Loucy (cell line): ENCODE data around the gene TAF7L.
"Not testable (repeated sequence)": the region's sequence is repeated elsewhere in the genome, so short reads cannot be mapped to it uniquely, and the experiment has no call there.

Experiments
- H2AFZ ChIP-seq: fragments of 200-600 bp; sonication (generic); 2 replicates; pipeline ENCODE4 v1.6.0; 2016; ENCODE audit warnings: antibody characterized with exemption, mild to moderate bottlenecking, low read length, moderate library complexity
- H3F3A ChIP-seq: fragments of 200-600 bp; 2 replicates; pipeline ENCODE4 v1.6.0; 2016; ENCODE audit warnings: antibody characterized with exemption, low read depth, mild to moderate bottlenecking
- H3K27me3 ChIP-seq: fragments of 200-600 bp; sonication (generic); 2 replicates; pipeline ENCODE4 v1.6.1; 2014; ENCODE audit warnings: low read length, mild to moderate bottlenecking; ENCODE audit not compliant: insufficient read depth, poor library complexity, severe bottlenecking
- H3K36me3 ChIP-seq: fragments of 200-600 bp; sonication (generic); 2 replicates; pipeline ENCODE4 v1.6.1; 2016; ENCODE audit warnings: low read length; ENCODE audit not compliant: insufficient read depth
- H3K4me1 ChIP-seq: fragments of 200-600 bp; sonication (generic); 2 replicates; pipeline ENCODE4 v1.5.1; 2014; ENCODE audit warnings: low read length, mild to moderate bottlenecking; ENCODE audit not compliant: insufficient read depth, poor library complexity, severe bottlenecking
- H3K4me2 ChIP-seq: fragments of 200-600 bp; sonication (generic); 2 replicates; pipeline ENCODE4 v1.6.0; 2014; ENCODE audit warnings: antibody characterized with exemption, low read length, low read depth, mild to moderate bottlenecking; ENCODE audit not compliant: poor library complexity, severe bottlenecking
- H3K4me3 ChIP-seq: fragments of 200-600 bp; sonication (generic); 2 replicates; pipeline ENCODE4 v1.5.1; 2014; ENCODE audit warnings: low read length, mild to moderate bottlenecking, mixed read lengths; ENCODE audit not compliant: poor library complexity, severe bottlenecking
- H3K79me2 ChIP-seq: fragments of 200-600 bp; sonication (generic); 2 replicates; pipeline ENCODE4 v1.6.1; 2014; ENCODE audit warnings: low read length; ENCODE audit not compliant: insufficient read depth
- H3K9ac ChIP-seq: fragments of 200-600 bp; sonication (generic); 2 replicates; pipeline ENCODE4 v1.6.0; 2014; ENCODE audit warnings: mild to moderate bottlenecking, low read depth, low read length, moderate library complexity; ENCODE audit not compliant: poor library complexity, severe bottlenecking
- H3K9me2 ChIP-seq: fragments of 200-600 bp; sonication (generic); replicated peaks from 2 replicates; pipeline ENCODE4 v1.6.1; 2016; ENCODE audit warnings: low read depth, low read length, mixed read lengths
- H3K9me3 ChIP-seq: fragments of 200-600 bp; sonication (generic); 2 replicates; pipeline ENCODE4 v1.6.1; 2014; ENCODE audit warnings: mild to moderate bottlenecking, antibody characterized with exemption, low read length, low read depth; ENCODE audit not compliant: insufficient read depth
- H4K20me1 ChIP-seq: fragments of 200-600 bp; sonication (generic); 2 replicates; pipeline ENCODE4 v1.6.0; 2014; ENCODE audit warnings: antibody characterized with exemption, low read length, mild to moderate bottlenecking; ENCODE audit not compliant: insufficient read depth, poor library complexity, severe bottlenecking
- CTCF ChIP-seq: fragments of 200-600 bp; sonication (generic); conservative IDR thresholded peaks from 2 replicates; pipeline ENCODE4 v1.5.1; 2014; ENCODE audit warnings: mild to moderate bottlenecking, antibody characterized with exemption, low read length
- EZH2phosphoT487 ChIP-seq: fragments of 200-600 bp; IDR thresholded peaks from 2 replicates; pipeline ENCODE4 v1.6.1; 2018; ENCODE audit warnings: antibody characterized with exemption, mild to moderate bottlenecking, moderate library complexity, borderline replicate concordance

TAF7L gene

GRCh38 chrX:101303790-101304189 is 12.7 kb upstream of the TAF7L start:
- no peaks in the 10 kb centered on the region for H3K4me1 ChIP-seq
- TF ChIP-seq CTCF = no peak
- TF ChIP-seq EZH2phosphoT487 = no peak
- no peaks in the 10 kb centered on the region for H3K9me3 ChIP-seq
- H3K27me3 ChIP-seq = no peaks in the 10 kb centered on the region
- H3F3A ChIP-seq = no peaks in the 10 kb centered on the region
- H3K9me2 ChIP-seq = no peaks in the 10 kb centered on the region
- H3K9ac ChIP-seq = no peak overlapping the region
- no peaks in the 10 kb centered on the region for H3K79me2 ChIP-seq
- H3K4me3 ChIP-seq = no peak overlapping the region
- no peak overlapping the region for H3K4me2 ChIP-seq
- no peaks in the 10 kb centered on the region for H4K20me1 ChIP-seq
- H3K36me3 ChIP-seq = no peaks in the 10 kb centered on the region
- H2AFZ ChIP-seq = no peak overlapping the region

- not testable (repeated sequence) for H3K27me3 ChIP-seq, H3K9me2 ChIP-seq, H3K36me3 ChIP-seq, H2AFZ ChIP-seq, H3K4me1 ChIP-seq, H3K9ac ChIP-seq, H3K4me3 ChIP-seq, H3F3A ChIP-seq, H3K4me2 ChIP-seq, H4K20me1 ChIP-seq, H3K9me3 ChIP-seq, H3K79me2 ChIP-seq
Measured at GRCh38 chrX:101295603-101296002, 4.5 kb upstream of the TAF7L start.

- Histone ChIP-seq H3K36me3 (no peaks in the 10 kb centered on the region), H3K9ac (no peak overlapping the region), H3K4me1 (no peaks in the 10 kb centered on the region), H3K79me2 (no peaks in the 10 kb centered on the region), H3K27me3 (no peaks in the 10 kb centered on the region), H2AFZ (no peak overlapping the region), H3K9me2 (no peaks in the 10 kb centered on the region), H3K9me3 (no peaks in the 10 kb centered on the region), H3K4me3 (no peak overlapping the region), H3F3A (no peaks in the 10 kb centered on the region), H3K4me2 (no peak overlapping the region), H4K20me1 (no peaks in the 10 kb centered on the region)
- TF ChIP-seq CTCF = peak; percentile 55
- TF ChIP-seq EZH2phosphoT487 = no peak
Measured at GRCh38 chrX:101287402-101287801, 3.7 kb downstream of the TAF7L start.

- Histone ChIP-seq H3K4me2 (no peak overlapping the region), H3K4me1 (no peaks in the 10 kb centered on the region), H3K9me3 (no peaks in the 10 kb centered on the region), H3K27me3 (no peaks in the 10 kb centered on the region), H4K20me1 (no peaks in the 10 kb centered on the region), H2AFZ (no peak overlapping the region), H3F3A (no peaks in the 10 kb centered on the region), H3K9ac (no peak overlapping the region), H3K36me3 (no peaks in the 10 kb centered on the region), H3K4me3 (no peak overlapping the region), H3K9me2 (no peaks in the 10 kb centered on the region), H3K79me2 (no peaks in the 10 kb centered on the region)
- TF ChIP-seq CTCF = no peak
- TF ChIP-seq EZH2phosphoT487 = no peak
Measured at GRCh38 chrX:101276238-101276637, 14.9 kb downstream of the TAF7L start.
